NCI-H1048 (cell line): Measurements from ENCODE around the gene BSPRY.
"Not testable (repeated sequence)": the region's sequence is repeated elsewhere in the genome, so short reads cannot be mapped to it uniquely, and the experiment has no call there.

Source experiments
- DNase-seq: peaks from one replicate; lab custom pipeline; 2025; lab: John Stamatoyannopoulos, UW

The BSPRY gene

GRCh38 chr9:113370806-113371325 is 21.5 kb downstream of the BSPRY start:
- no peak for DNase-seq

GRCh38 chr9:113372059-113372458 is 22.7 kb downstream of the BSPRY start:
- no peak for DNase-seq

GRCh38 chr9:113373256-113373655 is 23.9 kb downstream of the BSPRY start:
- DNase-seq, result no peak

GRCh38 chr9:113373676-113374392 is 24.5 kb downstream of the BSPRY start:
- no peak for DNase-seq

- no peak for DNase-seq
These were observed 26.0 kb downstream of the BSPRY start for GRCh38 chr9:113375057-113376023.

- DNase-seq, result peak; percentile 52
These were observed 27.6 kb downstream of the BSPRY start, which contains the start of gene HDHD3 for GRCh38 chr9:113376634-113377567. Gene HDHD3 (minus strand): TSS chr9:113376986. CDS start chr9:113374354, 2,632 bp downstream.

- DNase-seq, result not testable (repeated sequence)
These were observed 29.9 kb downstream of the BSPRY start for GRCh38 chr9:113379094-113379828.

- DNase-seq, result not testable (repeated sequence)
These were observed 30.5 kb downstream of the BSPRY start for GRCh38 chr9:113379829-113380210.

- DNase-seq, result no peak
These were observed 31.6 kb downstream of the BSPRY start for GRCh38 chr9:113380869-113381378.

- DNase-seq, result not testable (repeated sequence)
These were observed 32.1 kb downstream of the BSPRY start for GRCh38 chr9:113381441-113381840.

GRCh38 chr9:113381909-113382411 is 32.6 kb downstream of the BSPRY start:
- DNase-seq, result no peak

GRCh38 chr9:113386571-113387393 is 37.4 kb downstream of the BSPRY start:
- DNase-seq, result no peak

GRCh38 chr9:113387560-113388230 is 38.4 kb downstream of the BSPRY start:
- DNase-seq, result no peak

- DNase-seq, result no peak
These were observed 39.5 kb downstream of the BSPRY start for GRCh38 chr9:113388833-113389232.

- DNase-seq, result no peak
These were observed 40.1 kb downstream of the BSPRY start for GRCh38 chr9:113389451-113389850.

- no peak for DNase-seq
These were observed 41.0 kb downstream of the BSPRY start for GRCh38 chr9:113390192-113390960.

- DNase-seq, result no peak
These were observed 42.6 kb downstream of the BSPRY start for GRCh38 chr9:113391917-113392316.

- DNase-seq, result no peak
These were observed 43.9 kb downstream of the BSPRY start for GRCh38 chr9:113393281-113393680.
